Measurements from ENCODE around the gene ZNF362. TPM values are rescaled to one million over a fixed set of nuclear protein-coding genes. Genes with fewer than 3 reads are reported as not detected.
A peak's percentile ranks its signal among the peaks of the same experiment; 100 is the strongest.
"Not testable (repeated sequence)": the region's sequence is repeated elsewhere in the genome, so short reads cannot be mapped to it uniquely, and the experiment has no call there.

ZNF362 gene, protein sequence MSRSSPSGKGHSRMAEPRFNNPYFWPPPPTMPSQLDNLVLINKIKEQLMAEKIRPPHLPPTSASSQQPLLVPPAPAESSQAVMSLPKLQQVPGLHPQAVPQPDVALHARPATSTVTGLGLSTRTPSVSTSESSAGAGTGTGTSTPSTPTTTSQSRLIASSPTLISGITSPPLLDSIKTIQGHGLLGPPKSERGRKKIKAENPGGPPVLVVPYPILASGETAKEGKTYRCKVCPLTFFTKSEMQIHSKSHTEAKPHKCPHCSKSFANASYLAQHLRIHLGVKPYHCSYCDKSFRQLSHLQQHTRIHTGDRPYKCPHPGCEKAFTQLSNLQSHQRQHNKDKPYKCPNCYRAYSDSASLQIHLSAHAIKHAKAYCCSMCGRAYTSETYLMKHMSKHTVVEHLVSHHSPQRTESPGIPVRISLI
- 1.2 and 1.3 TPM in 2 replicates for total RNA-seq (2014; rRNA removed; shearing (Covaris generic))

DNA sequence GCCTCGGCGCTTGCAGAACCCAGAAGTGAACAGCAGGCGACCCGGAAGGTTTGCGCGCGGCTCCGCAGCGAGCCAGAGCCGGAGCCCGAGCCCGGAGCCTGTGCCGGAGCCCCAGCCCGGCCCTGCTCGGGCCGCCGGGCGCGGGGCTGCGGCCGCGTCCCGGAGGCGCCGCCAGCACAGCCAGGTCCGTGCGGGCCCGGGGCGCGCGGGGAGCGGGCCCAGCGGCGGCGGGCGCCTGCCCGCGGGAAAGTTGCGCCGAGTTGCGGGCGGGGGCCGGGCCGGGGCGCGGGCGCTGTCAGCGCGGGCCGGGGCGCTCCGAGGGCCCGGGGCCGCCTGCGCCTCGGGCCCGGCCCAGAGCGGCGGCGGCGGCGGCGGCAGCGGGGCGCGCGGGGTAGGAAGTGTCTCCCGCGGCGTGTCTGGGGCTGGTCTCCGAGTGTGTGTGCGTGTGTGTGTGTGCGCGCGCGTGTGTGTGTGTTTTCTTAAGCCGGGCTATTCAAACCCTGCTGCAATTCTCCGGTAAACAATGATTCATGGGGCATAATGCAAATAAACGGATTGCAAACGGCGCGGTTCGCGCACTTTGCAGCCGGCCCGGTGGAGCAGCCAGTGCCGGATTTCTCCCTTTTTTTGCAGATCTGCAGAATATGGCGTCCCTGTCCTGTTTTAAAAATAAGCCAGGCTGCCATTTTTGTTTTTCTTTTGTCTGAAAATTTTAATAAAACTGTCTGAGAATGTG lies at the start of gene ZNF362:
TSS of gene ZNF362 (plus strand) at position 22 of the 736 bp plus-strand sequence. CDS start 14,083 bp downstream, outside the sequence.
- peak; percentile 54 for DNase-seq (ENCODE audit: low spot score)

DNA sequence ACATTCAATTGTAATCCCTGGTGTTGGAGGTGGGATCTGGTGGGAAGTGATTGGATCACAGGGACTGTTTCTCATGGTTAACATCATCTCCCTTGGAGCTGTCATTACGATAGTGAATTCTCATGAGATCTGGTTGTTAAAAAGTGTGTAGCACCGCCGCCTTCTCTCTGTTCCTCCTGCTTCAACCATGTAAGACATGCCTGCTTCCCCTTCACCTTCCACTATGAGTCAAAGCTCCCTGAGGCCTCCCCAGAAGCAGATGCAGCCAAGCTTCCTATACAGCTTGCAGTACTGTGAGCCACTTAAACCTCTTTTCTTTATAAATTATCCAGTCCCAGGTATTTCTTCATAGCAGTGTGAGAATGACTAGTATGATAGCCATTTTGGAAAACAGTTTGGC lies 44.3 kb upstream of the ZNF362 start:
- DNase-seq (ENCODE audit: low spot score): no peak

DNA sequence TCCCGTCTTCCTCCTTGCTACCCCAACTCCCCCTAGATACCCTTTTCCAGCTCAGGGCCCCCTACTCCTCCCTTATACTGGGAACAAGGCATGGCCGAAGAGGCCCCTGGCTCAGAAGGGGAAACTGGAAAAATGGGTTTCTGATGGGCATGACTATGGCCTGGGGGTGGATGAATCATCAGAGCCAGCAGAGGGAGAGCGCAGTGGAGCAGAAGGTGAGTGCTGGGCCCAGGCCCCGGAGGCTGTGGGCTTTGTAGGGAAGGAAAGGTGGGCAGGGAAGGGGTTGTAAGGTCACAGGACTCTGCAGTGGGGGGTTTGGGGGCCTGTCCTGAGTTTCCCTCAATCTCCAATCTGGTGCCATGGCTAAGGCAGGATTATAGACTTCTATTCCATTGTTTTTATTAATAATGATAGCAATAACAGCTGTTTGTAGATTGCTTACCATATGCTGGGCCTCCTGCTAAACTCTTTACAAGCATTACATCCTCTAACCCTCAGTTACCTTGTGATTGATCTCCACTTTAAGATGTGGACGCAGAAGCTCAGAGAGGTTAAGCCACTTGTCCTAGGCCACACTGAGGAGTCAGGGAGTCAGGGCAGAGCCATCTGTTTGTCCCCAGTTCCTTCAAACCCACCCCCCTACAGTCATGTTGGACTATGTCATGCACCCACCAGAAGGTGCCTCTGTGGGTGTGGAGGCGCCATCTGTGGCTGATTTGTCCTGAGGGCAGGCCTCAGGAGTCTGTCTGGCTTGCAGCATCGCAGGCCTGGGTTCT lies 36.2 kb upstream of the ZNF362 start:
- no peak for DNase-seq (ENCODE audit: low spot score)

DNA sequence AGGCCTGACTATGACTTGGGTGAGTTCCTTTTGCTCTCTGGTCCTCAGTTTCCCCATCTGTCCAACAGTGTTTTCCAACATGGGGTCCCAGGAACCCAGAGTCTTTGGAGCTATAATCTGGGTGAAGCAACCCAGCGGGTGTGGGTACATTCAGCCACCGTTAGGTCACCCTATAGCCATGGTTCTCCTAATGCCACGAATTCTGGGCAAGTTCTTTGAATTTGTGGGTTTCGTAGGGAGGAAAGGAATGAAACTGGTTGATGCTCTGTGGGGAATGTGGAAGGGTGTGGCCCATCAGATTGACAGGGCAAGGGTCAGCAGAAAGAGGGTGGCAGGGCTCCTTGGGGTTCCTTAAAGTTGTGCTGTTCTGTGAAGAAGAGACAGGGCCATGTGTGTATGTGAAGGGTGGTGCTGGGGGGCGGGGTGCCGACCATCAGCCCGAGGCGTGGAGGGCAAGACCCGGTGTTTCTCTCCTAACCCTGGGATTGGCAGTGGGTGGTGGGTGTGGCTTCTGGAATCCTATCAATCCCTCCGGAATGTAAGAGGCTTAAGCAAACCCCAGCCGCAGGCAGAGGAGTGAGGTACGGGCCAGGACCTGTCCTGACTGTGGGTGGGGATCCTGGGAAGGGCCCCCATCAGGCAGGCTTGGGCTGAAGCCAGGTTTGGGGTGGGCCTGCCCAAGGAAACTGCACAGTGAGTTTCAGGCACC lies 35.5 kb upstream of the ZNF362 start:
- no peak for DNase-seq (ENCODE audit: low spot score)

DNA sequence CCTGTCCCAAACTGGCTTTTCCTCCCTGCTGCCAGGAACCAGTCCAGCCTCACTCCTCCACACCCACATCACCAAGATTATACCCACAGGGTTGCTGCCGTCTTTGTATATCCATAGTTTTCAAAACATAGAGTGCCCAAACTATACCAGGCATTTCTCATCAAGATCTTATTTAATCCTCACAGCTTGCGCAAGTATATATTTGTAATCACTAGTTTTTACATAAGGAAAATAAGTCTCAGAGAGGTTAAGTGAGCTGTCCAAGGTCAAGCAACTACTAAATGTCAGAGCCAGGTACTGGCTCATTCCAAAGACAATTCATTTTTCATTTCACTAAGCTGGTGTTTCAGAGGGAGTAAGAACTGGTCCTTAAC lies 34.9 kb upstream of the ZNF362 start:
- DNase-seq (ENCODE audit: low spot score): no peak

DNA sequence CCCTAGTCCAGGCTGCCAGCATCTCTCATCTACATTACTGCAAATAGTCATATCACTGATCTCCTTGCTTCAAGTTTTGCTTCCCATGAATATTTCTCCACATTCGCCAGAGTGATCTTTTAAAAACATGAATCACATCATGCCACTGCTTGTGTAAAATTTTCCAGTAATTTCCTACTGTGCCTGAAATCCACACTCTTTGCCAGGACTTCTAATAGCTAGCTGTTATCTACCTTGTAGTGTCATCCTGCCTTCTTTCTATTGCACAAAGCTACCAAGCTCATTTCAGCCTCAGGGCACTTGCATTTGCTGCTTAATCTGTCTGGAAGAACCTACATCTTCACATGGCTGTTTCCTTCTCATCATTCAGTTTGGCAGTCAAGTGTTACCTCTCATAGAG lies 33.9 kb upstream of the ZNF362 start:
- no peak for DNase-seq (ENCODE audit: low spot score)

DNA sequence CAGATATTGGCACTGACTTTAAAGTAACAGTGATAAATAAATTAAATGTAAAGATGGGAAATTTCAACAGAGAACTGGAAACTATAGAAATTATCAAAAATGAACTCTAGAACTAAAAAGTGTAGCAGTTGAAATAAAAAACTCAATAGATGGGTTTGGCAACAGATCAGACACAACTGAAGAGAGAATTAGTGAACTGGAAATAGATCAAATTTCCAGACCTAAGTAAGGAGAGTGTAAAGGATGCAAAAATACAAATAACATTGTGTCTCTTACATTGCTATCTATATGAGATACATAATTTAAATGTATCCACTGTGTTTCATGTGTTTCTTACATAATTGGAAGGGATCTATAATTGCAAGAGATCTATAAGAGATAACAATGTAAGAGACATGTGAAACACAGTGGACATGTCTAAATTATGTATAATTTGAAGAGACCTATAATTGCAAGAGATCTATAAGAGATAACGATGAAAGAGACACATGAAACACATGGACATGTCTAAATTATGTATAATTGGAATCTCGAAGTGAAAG lies 32.1 kb upstream of the ZNF362 start:
- DNase-seq (ENCODE audit: low spot score): no peak

DNA sequence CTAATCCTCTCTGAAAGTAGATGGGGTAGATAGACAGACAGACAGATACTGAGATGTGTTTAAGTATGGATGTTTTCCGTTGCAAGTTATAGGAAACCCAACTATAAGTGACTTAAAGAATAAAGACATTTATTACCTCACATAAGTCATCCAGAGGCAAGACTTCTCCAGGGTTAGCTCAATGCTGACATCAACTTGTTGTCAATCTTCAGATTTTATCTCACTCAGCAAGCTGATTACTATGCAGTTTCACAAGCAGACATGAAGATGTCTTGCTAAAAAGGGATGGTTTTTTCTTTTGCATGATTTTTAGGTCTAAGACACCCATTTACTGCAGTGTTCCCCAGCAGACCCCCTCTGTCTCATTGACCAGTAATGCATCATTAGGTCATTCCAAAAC lies 30.7 kb upstream of the ZNF362 start:
- no peak for DNase-seq (ENCODE audit: low spot score)

DNA sequence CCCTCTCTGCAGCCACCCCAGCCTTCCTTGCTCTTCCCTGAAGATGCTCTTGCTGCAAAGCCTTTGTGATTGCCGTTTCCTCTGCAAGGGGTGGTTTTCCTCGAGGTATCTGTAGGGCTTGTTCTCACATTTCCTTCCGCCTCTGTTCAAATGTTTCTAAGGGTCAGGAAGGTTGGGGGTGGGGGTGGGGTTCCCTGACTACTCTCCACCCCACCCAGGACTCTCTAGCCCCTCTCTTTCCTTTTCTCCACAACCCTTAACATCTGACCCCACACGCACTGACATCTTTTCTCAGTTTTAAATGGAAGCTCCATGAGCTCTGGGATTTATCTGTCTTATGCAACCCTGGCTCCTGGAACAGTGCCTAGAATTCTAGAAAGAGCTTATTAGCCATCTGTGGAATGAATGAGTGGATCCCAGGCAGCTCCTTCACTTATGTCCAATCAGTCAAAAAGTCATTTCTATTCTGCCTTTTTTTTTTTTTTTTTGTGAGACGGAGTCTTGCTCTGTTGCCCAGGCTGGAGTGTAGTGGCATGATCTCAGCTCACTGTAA lies 27.3 kb upstream of the ZNF362 start:
- no peak for DNase-seq (ENCODE audit: low spot score)

DNA sequence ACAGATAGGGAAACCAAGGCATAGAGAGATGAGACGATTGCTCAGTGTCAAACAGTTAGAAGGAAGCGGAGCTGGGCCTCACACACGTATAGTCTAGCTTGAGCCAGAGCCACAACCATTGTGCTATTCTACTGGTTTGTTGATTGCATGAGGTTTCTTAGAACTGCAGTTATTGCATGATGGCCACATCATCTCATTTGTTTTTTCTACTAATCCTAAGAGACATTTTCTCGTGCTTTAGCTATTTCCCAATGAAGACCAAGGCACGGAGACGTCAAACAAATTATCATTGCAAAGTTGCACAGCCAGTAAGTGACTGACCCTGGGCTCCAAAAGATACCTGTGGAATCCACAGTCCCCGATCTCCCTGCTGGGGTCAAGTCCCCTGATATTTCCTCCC lies 25.1 kb upstream of the ZNF362 start:
- no peak for DNase-seq (ENCODE audit: low spot score)

DNA sequence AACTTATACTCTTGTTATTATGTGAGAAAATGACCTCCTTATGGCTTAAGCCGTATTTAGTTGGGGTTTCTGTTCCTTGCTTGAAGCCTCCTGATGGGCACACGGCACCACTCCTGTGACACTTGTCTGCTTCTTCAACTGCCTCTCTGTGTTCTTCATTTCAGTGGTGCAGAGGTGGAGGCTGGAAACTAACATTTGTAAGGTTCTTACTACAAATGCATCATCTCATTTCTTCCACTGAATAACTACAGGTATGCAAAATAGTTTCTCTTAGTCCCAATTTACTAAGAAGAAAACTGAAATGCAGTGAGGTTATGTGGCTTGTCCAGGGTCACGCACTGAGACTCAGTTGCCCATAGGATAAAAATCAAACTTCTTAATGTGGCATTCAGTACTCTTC lies 23.6 kb upstream of the ZNF362 start:
- DNase-seq (ENCODE audit: low spot score): no peak

DNA sequence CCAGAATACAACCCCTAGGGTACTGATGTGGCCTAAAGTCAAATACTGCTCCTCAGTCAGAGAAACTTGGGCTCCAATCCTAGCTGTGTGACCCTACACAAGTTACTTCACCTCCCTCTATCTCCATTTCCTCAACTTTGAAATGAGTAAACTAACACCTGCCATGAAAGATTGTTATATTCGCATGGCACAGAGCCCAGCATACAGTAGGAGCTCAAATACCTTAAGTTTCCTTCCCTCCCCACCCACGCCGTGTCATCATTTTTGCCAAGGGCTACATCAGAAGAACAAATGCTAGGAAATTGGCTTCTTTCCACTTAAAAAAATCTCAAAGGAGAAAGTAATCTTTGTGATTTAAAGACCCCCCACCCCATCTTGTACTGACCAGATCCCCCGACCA lies 22.2 kb upstream of the ZNF362 start:
- no peak for DNase-seq (ENCODE audit: low spot score)

DNA sequence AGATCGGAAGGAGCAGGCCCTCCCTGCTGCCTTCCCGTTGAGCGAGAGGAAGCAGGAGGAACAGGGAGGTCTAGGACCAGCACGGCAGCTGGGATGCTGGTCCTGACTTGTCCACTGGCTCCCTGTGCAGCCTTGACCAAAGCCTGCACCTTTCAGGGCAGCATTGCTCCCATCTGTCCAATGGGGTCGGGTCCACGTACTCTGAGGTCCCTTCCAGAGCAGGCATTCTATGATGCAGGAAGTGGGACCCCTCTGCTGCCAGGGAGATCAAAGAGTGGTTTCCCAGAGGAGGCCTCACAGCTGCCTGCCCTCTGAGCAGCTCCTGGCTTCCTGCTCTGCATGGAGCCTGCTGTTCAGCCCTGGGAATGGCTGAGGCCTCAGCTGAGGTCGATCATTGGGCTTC lies 21.7 kb upstream of the ZNF362 start:
- DNase-seq (ENCODE audit: low spot score): no peak

DNA sequence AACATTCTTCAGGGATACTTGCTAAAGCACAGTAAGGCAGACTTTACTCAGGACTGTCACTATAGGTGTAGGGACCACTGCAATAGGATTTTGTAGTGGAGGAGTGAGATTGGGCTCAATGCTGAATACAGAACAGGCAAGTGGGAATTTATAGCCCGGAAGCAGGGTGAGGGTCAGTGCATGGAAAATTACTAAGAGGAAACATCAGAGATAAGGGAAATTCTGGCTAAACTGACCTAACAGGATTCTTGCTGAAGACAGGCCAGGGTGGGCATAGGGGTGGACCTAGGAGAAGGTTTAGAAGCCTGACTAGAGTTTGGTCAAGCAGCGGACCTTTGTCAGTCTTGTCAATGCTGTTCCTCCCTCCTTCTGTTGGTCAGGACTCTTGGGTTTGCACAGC lies 20.8 kb upstream of the ZNF362 start:
- DNase-seq (ENCODE audit: low spot score): no peak

DNA sequence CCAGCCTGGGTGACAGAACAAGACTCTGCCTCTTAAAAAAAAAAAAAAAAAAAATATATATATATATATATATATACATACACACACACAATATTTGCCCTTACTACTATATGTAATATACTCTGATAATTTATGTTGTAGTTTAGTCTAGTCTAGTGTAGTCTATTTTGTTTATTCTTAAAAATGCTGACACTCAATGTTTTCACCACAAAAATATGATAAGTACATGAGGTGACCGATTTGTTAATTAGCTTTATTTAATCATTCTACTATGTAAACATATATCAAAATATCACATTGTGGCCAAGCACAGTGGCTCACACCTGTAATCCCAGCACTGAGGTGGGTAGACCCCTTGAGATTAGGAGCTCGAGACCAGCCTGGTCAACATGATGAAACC lies 19.8 kb upstream of the ZNF362 start:
- DNase-seq (ENCODE audit: low spot score): no peak

DNA sequence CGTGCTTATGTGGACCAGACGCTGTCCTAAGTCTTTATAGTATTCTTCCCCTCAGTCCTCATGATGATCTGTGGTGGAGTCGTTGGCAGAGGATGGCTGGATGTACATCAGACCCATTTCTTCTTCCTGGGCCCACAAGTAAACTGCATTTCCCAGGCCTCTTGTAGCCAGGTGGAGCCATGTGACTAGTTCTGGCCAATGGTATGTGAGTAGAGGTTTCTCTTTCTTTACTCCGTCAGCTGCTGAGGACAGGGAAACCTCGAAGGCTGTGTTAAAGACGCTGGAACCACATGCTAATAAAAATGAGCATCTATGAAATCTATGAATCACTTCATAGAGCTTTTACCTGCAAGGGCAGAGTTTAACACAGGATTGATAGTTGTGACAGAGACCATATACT lies 18.7 kb upstream of the ZNF362 start:
- DNase-seq (ENCODE audit: low spot score): no peak

DNA sequence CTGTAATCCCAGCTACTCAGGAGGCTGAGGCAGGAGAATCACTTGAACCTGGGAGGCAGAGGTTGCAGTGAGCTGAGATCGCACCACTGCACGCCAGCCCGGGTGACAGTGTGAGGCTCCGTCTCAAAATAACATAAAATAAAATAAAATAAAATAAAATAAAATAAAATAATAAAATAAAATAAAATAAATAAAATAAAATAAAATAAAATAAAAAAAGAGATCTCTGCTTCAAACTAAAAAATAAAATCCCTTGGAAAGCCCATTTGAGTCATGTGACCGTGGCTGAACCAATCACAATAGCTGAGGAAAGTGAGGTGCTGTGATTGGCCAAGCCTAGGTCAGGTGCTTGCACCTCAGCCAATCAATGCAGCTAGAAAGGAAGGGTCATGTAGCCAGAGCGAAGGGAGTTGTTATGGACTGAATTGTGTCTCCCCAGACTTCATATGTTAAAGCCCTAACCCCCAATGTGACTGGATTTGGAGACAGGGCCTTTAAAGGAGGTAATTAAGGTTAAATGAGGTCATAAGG lies 18.0 kb upstream of the ZNF362 start:
- not testable (repeated sequence) for DNase-seq (ENCODE audit: low spot score)

DNA sequence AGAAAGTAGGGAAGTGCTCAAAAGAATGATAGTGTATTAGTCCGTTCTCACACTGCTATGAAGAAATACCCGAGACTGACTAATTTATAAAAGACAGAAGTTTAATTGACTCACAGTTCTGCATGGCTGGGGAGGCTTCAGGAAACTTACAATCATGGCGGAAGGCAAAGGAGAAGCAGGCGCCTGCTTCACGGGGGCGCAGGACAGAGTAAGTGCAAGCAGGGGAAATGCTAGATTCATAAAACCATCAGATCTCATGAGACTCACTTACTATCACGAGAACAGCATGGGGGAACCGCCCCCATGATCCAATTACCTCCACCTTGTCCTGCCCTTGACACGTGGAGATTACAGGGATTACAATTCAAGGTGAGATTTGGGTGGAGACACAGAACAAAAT lies 16.9 kb upstream of the ZNF362 start:
- DNase-seq (ENCODE audit: low spot score): not testable (repeated sequence)

DNA sequence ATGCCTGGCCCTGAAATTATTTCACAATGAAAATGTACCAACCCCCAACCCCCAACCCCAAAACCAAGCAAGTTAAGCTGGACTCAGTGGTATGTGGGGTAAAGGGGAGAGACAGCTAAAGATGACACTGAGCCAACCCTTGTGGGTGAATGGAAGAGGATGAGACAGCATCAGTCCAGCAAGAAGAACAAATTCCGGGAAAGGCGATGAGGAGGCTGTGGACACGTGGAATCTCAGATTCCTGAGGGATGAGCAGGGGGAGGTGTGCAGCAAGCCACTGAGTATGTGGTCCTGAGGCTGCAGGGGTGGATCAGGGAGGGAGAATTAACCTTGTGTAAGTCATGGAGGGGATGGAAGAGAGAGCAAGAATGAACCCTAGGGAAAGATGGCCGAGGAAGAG lies 14.4 kb upstream of the ZNF362 start:
- no peak for DNase-seq (ENCODE audit: low spot score)

DNA sequence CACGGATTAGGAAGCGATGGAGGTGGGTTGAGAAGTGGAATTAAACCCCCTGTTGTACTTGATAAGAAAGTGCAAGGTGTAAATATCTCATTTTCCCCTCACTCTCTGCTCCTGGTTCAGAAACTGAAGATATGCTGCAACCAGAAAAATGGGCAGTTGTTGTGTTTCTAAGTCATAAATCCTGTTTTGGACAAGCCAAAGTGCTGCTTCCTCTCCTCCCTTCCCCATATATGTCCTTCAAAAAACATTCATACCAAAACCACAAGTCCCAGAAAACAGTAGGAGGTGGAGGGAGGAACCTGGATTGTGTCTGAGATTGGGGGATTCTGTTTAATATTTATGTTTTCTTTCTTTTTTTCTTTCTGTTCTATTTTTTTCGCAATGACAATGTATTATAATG lies 13.6 kb upstream of the ZNF362 start:
- no peak for DNase-seq (ENCODE audit: low spot score)
